NOMO-1 (cell line): ENCODE data around the gene PLET1.

Source experiments
- DNase-seq, 2 experiments: peaks; one replicate each; lab custom pipeline; 2025; ENCODE audit not compliant: unreplicated experiment in 2 of 2; lab: John Stamatoyannopoulos, UW

The PLET1 gene

DNA sequence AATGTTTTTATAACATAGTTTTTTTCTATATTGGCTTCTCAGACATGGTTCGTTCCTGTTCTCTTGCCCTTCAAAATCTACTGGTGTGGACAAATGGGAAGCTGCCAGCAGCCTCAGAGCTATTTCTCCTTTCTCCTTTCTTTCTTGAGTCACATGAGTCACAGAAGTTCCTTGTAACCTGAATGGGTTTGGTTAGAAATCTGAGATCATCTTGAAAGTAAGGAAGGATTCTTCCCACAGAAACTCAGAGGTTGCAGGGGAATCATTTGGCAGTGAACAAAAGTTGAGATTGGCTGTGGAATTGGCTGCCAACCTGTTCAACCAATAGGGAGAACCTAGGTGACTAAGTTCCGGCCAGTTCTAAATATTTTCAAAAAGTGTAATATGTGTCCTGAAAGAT lies 12.5 kb downstream of the PLET1 start:
- no peak for DNase-seq

DNA sequence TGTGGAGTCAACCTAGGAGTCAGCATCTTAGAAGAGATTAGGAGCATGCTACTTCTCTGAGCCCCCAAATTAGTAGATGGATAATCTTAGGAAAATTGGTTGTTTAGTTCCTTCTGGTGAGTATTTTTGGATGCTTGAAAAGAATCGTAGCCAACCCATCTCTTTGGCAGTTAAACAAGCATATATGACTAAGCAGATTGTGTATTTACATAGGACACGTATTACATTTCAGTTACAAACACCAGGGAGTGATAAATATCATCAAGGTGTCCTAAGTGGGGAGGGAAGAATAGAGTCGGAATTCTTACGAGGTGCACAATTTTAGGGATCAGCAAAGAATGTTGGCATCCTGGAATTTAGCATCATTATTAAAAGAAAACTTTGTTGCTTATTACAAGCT lies 13.5 kb downstream of the PLET1 start:
- DNase-seq: no peak

DNA sequence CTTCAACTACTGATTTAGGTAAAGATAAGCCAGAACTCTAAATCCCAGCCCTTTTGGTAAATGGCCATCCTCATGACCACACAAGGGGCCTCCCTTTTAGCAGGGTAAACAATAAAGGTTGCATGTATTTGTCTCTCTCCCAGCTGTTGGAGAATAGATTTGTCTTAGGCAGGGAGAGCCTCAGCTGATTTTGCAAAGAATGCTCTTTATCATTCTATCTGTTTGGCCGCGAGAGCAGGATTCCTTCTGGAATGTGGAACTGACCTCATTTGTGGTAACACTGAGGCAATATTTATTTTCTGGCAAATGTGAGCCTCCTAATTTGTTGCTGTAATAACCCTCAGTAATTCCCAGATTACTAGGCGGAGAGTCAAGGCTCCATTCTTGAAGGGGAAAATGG lies 19.2 kb downstream of the PLET1 start:
- DNase-seq: no peak

DNA sequence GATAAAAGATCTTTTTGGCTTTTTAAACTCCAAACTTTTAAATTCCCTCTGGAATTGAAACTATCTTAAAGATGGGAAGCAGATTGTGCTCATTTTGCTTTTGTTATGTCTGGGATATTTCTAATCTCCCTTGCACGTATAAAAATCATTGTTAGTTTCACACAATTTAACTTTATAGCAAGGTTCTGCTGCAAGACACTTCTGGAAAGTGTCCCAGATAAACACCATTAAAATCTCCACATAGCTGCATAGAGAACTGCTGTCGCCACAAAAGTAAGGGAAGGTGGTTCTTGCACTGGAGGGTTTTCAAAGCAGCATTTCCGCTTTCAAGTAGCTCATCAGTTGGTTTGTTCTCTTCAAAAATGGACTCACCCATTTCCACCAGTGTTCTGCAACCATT lies 22.6 kb downstream of the PLET1 start:
- DNase-seq: no peak

DNA sequence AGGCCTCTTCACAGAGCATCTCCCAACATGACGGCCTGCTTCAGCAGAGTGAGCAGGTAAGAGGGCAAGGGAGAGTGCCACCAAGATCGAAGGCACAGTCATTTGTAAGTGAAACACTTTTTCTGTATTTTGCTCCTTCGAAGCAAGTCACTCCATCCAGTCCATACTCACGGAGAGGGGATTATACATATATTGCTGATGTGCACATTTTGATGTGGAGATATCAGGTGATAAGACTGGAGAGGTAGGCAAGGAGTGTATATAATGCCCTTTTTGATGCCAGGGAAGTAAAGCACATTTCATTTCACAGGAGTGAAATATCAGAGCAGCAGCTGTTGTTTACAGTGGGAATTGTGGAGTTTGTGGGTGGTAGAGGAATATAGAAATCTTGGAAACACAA lies 23.2 kb downstream of the PLET1 start:
- DNase-seq: no peak

DNA sequence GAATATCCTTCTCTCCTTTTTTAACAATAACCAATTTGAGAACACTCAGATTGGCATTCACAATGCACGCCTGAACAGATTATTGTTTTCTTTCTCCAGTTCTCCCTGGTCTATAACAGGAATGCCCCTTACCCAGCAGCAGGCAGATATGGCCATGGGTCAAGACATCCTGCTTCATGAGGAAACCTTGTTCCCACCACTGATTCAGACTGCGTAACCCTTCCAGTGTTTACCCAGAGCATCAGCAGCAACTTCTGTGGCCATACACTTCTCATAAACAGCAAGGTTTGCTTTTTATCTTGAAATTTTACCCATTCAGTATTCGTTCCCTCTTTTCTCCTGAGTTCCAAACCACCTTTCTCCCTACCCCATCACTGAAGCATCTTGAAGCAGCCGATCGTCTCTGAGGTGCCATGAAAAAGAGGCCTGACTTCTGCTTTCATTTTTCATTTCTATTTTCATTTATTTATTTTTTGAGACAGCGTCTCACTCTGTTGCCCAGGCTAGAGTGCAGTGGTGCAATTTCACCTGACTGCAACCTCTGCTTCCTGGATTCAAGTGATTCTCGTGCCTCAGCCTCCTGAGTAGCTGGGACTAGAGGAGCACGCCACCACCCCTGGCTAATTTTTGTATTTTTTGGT lies 24.8 kb downstream of the PLET1 start:
- no peak for DNase-seq

DNA sequence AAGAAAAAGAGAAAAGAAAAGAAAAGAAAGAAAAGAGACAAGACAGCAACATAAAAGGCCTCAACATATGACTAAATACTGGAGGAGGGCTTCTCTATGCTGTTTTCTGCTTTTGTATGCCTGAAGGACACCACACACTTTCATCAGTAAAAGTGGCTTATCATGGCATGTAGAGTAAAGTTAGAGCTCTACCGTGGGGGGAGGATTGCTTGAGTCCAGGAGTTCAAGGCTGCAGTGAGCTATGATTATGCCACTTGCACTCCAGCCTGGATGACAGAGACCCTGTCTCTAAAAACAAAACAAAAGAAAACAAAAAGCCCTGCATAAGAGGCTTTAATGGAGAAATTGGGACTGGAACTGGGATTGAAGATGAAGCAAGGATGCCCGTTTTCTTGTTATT lies 28.7 kb downstream of the PLET1 start:
- DNase-seq: no peak

DNA sequence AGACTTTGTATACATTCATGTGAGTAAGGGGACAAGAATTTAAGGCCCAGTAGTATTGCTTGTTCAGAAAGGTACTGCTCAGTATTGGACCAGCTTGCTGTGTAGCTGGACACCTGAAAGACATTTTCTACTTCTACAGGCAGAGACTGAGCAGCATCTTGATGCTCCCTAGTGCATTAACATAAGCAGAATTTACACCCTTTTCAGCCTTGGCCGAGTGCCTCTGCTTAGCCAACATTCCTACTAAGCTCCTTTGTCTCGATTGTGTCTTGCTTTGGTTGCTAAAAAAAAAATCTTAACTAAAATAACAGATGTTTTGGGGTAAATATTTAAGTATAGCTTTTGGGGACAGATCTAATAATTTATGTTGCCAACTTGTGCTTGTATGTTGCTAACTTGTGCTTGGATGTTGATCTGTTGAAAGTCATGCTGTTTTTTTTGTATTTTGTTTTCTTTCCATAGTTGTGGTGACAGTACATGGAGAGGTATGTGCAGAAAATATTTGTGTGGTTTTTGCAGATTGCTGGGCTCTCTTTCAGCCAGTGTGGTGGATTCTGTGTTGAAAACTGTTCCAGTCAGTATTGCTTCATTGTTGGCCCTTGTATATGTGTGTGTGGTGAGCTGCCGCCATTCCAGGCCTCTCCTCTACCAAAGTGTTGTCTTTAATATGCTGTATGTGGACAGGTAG lies 30.8 kb downstream of the PLET1 start:
- DNase-seq: no peak

DNA sequence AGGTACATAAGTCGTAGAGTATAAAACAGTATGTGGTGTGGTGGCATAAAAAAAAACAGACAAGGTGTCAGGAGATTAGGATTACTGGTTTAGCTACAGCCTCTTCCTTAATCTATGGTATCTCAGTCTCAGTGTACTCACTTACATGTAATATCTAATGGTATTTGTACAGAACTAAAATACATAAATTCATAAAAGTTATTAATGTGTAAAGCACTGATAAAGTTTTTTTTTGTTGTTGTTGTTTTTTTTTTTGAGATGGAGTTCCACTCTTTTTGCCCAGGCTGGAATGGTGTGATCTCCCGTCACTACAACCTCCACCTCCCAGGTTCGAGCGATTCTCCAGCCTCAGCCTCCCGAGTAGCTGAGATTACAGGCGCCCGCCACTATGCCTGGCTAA lies 31.5 kb downstream of the PLET1 start:
- DNase-seq: no peak

DNA sequence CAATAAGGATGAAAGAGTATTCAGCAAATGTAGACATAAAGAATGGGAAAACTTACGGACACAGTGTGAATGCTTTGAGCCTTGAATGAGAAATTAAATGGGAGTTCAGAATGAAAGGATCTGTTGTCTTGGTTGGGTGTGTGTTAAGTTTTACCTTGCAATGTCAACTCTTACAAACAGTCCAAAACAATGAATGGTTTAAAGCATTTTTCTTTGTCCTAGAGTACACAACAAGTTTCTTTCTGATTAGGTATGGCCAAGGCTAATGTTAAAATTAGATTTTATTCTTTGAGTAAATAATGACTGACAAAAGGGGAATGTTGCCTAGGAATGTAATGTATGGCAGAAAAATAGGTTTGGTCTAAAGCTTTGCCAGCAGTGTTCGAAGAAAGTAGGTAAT lies 32.0 kb downstream of the PLET1 start:
- DNase-seq: no peak

DNA sequence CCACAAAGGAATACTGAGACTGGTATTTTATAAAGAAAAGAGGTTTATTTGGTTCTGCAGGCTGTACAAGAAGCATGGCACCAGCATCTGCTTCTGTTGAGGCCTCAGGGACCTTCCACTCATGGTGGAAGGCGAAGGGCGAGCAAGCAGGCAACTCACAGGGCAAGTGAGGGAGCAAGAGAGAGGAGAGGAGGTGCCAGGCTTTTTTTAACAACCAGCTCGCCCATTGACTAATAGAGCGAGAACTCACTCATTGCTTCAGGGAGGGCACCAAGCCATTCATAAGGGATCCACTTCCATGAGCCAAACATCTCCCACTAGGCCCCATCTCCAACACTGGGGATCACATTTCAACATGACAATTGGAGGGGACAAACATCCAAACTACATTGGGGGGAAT lies 33.2 kb downstream of the PLET1 start:
- no peak for DNase-seq

DNA sequence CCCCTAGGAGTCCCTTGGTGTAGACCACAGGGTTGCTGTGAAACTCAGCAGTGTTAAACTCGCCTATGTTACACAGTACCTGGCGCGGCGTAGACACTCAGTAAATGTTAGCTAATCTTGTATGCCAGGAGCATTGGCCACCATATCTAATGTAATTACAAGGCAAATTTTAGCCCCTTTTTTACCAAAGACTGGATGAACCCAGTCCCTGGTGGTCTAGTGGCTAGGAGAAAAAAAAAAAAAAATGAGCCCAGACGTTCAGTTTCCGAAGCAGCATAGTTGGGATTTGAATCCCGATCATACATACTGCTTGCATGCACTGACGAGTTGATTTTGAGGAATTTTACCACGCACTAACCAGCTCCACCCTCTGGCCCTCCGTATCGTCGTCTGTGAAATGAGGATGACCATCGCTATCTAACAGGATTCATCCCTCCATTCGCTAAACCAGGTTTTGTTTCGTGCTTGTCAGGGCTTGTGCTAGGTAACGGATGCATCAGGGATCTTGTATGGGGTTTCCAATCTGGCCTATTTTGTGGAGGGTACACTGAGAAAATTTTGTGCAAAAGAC lies 33.7 kb downstream of the PLET1 start:
- DNase-seq: no peak

DNA sequence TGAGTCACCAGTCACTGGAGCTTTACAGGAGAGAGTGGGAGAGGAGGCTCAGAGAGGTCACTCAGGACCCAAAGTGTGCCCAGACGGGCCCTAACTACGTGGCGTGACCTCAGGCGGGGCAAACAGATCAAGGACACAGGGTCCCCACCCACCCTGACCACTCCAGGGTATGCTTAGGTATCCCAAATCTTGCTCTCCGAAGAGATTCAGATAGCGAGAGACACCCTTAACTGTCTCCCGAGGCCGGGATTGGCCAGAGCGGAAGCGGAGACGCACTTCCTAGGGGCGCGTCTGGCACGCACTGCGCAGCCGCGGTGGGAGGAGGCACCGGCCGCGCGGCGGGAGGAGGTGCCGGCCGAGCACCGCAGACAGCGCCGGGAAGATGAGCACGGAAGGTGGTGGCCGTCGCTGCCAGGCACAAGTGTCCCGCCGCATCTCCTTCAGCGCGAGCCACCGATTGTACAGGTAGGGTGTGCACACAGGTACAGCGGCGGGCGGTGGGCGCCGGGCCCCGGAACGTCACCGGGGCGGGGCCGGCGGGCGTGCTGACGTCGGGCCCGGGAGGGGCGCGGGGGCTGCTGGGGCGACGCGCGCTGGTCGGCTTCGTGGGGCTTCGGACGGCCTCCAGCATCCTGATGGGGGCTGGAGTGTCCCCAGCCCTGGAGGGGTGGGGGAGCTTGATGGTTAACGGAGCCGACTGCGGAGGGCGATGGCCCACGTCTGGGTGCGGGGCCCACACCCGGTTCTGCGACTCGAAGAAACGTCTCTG lies 34.4 kb downstream of the PLET1 start, which contains the start of gene PTS:
PTS (plus strand) TSS at position 367 of the 769 bp plus-strand sequence; CDS start at position 383, 16 bp downstream.
- peak; percentile 88 for DNase-seq

DNA sequence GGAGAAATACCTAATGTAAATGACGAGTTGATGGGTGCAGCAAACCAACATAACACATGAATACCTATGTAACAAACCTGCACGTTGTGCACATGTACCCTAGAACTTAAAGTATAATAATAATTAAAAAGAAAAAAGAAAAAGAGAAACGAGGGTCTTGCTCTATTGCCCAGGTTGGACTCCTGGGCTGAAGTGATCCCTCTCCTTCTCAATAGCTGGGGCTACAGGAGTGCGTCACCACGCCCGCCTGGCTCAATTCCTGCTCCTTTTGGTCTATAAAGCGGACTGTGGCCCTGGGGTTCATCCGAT lies 35.0 kb downstream of the PLET1 start:
- no peak for DNase-seq

DNA sequence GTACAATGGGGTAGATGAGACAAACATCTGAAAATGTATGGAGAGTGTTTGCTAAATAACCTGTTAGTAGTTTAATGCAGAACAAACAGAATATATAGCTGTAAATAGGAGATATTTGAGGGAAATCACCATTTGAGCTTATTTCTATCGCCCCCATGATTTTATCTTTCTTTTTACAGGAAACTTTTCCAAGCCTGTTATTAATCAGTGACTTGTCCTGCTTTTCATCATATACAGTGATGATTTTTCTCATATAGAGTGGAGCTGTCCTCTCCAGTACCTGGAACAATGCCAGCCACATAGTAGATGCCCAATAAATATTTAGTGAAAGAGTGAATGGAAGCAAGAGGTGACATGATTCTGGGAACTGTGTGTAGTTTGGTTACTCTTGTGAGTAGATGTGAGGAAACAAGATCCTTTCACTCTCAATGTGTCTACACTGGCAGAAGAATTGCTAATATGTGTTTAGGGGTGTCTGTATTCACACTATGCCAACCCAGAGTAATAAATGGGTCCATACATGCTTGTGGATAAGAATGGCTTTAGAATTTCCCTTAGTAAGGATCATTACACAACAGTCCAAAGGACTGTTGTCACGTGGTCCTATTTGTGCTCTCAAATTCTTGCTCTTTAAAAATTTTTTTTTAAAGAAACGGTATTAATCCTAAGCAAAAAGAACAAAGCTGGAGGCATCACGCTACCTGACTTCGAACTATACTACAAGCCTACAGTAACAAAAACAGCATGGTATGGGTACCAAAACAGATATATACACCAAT lies 36.7 kb downstream of the PLET1 start:
- DNase-seq: no peak

DNA sequence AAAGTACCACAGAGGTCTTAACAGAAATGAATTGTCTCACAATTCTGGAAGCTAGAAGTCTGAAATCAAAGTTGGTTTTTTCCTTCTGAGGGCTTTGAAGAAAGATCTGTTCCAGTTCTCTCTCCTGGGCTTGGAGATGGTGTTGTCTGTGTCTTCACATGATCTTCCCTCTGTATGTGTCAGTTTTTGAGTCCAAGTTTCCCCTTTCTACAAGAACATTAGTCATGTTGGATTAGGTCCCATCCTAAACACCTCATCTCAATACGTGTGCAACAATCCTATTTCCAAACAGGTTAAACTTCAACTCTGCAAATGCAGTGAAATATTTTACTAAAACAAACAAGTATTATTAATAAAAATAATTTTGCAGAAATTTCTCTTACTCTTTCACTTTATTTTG lies 37.5 kb downstream of the PLET1 start:
- DNase-seq: no peak

DNA sequence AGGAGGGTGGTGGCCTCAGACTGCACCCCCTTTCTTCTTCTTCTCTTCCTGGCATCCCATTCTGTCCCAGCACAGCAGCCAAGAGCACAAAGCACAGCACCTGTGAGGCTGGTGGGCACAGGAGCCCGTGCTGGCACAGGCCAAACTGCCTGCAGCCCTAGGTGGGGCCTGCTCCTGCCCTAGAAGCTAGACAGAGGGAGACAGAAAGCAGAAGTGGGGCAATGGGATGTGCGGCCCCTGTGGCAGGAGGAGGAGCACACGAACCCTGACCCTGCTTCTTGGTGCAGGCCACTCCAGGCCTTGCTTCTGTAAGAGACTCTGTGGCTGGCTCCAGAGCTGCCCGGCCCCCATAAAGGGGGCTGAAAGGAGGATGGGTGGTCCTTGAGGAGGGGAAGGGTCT lies 38.4 kb downstream of the PLET1 start:
- peak; percentile 26 to 51 for DNase-seq

DNA sequence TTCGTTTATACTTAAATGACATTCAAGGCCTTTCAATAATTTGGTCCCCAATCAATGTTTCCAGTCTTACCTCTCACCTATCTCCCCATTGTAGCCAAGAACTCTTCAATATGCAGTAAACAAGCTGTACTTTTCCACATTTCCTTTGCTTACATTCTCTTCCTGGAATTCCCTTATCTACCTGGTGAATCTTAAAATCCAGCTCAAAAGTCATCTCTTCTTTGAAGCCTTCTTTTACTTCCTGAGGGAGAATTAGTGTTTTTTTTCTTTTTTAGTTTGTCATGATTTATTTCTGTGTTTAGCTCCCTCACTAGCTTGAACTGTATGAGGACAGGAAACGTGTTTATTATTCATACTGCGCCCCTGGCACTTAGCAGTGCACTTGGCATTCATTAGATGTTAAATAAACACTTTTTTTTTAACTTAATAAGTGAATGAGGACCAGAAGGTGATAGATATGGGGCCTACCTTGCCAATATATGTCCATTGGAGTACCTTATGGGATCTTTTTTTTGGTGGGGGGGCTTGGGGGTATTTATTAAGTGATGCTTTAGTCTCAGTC lies 39.3 kb downstream of the PLET1 start:
- no peak for DNase-seq

DNA sequence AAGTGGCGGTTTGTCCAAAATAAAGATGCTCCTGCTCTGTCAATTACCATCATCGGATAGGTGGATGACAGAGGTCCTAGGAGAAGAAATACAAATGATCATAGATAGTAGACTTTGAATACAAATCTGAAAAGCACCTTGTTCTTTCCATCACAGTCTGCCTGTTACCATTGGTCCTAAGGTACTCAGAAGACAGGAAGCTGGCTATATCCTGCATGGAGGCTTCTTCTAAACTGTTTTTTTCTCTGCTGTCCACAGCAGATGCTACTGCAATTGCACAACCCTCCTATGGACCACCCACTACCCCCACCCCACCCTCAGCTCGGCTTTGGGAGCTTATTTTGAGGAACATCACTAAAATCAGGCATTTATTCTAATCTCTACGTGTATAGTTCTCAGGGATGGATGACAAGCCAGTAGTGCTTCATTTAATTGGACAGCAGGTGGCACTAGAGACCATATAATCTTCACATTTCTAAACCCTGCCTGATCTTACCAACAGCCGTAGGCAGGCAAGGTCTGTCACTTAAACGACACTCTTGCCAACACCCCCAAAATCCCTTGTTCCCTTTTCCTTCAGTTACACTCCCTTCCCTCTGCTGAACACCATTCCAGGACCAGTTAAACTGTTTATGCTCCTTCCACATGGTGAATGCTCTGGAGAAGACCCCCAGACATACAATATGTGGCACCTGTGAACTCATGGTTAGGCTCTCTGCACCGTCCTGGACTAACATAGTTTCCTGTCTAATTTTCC lies 41.0 kb downstream of the PLET1 start:
- peak; percentile 24 to 75 for DNase-seq

DNA sequence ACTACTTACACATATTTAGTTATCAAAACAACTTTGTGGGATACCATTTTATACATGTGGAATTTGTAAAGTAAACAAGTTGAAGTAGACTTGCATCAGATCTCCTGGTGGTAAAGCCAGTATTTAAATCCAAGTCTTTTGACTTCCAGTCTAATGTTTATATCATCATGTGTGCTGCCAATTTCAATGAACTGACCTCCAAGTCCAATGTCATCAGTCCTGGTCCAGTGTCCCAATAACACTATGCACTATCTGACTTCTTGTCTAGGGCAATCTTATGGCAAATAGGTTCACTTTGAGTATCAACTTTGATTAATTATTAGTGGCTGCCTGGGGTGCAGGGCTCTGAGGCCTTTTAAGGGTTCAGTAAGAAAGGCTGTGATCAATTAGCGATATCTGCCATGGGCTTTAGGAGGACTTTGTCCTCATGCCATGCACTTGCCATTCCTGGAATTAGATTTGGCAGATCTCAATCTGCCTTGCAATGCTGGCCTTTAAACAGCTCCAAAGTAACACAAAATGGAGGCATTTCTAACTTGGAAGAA lies 44.0 kb downstream of the PLET1 start:
- DNase-seq: no peak
